IPS-NIHi7 (cell line): Measurements from ENCODE around the gene HSPB6.
A peak's percentile ranks its signal among the peaks of the same experiment; 100 is the strongest.
"Not testable (repeated sequence)": the region's sequence is repeated elsewhere in the genome, so short reads cannot be mapped to it uniquely, and the experiment has no call there.

ENCODE experiments used
- DNase-seq: peaks from one replicate; pipeline ENCODE4 v3.0.0; 2012; ENCODE audit warnings: mixed read lengths; ENCODE audit errors: extremely low spot score

Gene HSPB6

GRCh38 chr19:35731779-35732405, 24.9 kb downstream of the HSPB6 start:
- DNase-seq: no peak

- DNase-seq: no peak
These were observed 25.5 kb downstream of the HSPB6 start for GRCh38 chr19:35731353-35731752.

GRCh38 chr19:35730326-35730725, 26.5 kb downstream of the HSPB6 start:
- DNase-seq: no peak

- DNase-seq: no peak
These were observed 27.1 kb downstream of the HSPB6 start for GRCh38 chr19:35729763-35730162.

- no peak for DNase-seq
These were observed 27.8 kb downstream of the HSPB6 start for GRCh38 chr19:35729021-35729420.

GRCh38 chr19:35727956-35728706, 28.7 kb downstream of the HSPB6 start:
- no peak for DNase-seq

GRCh38 chr19:35727053-35727955, 29.5 kb downstream of the HSPB6 start:
- no peak for DNase-seq

DNA sequence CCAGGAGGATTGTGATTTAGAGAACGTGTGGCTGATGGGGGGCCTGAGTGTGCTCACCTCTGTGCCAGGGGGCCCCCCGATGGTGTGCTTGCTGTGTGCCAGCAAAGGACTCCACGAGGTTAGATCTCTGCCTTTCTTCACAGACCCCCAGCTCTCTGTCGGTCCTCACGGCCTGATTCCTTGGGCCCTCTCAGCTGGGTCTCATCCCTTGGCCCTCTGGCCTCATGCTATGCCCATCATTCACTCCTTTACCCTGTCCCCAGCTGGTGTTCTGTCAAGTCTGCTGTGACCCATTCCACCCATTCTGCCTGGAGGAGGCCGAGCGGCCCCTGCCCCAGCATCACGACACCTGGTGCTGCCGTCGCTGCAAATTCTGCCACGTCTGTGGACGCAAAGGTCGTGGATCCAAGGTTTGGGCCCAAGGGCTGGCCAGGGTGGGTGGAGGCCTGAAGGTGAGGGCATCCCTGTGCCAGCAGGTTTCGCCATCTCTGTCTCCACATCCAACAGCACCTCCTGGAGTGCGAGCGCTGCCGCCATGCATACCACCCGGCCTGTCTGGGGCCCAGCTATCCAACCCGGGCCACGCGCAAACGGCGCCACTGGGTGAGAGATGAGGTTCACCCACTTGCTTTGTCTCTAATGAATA, 31.5 kb downstream of the HSPB6 start:
- no peak for DNase-seq

DNA sequence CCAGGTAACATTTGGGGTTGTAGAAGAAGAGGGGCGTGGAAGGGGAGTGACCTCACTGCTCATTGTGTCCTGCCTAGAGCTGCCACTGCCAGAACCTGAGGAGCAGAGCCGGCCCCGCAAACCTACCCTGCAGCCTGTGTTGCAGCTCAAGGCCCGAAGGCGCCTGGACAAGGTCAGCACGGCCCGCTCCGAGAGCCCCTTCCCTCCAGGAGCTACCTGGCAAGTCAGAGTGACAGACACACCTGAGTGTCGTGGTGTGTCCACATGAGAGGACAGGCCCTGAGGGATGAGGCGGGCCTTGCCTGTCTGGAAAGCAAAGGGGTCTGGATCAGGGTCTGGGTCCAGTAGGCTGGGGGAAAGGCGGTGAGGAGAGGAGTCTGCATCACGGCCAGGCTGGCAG, 32.3 kb downstream of the HSPB6 start:
- no peak for DNase-seq

DNA sequence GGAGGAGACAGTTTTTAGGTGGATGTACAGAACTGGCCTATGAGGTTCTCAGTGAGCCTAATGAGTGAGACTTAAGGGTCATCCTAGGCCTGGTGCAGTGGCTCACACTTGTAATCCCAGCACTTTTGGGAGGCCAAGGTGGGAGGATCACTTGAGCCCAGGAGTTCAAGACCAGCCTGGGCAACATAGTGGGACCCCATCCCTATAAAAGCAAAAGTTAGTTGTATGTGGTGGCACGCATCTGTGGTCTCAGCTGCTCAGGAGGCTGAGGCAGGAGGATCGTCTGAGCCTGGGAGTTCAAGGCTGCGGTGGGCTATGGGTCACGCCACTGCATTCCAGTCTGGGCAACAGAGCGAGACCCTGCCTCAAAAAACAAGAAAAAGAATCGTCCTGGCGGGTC, 32.7 kb downstream of the HSPB6 start:
- DNase-seq: not testable (repeated sequence)

GRCh38 chr19:35723671-35724070, 33.2 kb downstream of the HSPB6 start:
- DNase-seq: no peak

- no peak for DNase-seq
These were observed 33.9 kb downstream of the HSPB6 start for GRCh38 chr19:35722897-35723296.

DNA sequence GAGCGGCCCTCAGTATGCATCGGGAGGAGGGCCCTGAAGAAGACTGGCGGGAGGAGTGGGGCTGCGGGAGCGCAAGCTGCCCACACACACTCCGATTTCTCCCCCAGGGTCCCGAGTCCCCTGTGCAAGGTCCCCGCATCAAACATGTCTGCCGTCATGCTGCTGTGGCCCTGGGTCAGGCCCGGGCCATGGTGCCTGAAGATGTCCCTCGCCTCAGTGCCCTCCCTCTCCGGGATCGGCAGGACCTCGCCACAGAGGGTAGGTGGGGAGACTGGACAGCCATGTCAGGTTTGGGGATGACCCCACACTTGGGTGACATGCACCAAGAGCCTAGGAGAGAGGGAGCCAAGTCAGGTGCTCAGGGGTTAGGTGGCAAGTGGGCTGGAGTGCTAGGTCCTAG, 34.4 kb downstream of the HSPB6 start:
- no peak for DNase-seq

GRCh38 chr19:35721374-35721773, 35.5 kb downstream of the HSPB6 start:
- no peak for DNase-seq

DNA sequence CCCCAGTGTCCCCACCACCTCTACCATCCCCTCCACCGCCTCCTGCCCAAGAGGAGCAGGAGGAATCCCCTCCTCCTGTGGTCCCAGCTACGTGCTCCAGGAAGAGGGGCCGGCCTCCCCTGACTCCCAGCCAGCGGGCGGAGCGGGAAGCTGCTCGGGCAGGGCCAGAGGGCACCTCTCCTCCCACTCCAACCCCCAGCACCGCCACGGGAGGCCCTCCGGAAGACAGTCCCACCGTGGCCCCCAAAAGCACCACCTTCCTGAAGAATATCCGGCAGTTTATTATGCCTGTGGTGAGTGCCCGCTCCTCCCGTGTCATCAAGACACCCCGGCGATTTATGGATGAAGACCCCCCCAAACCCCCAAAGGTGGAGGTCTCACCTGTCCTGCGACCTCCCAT, 36.2 kb downstream of the HSPB6 start:
- no peak for DNase-seq

DNA sequence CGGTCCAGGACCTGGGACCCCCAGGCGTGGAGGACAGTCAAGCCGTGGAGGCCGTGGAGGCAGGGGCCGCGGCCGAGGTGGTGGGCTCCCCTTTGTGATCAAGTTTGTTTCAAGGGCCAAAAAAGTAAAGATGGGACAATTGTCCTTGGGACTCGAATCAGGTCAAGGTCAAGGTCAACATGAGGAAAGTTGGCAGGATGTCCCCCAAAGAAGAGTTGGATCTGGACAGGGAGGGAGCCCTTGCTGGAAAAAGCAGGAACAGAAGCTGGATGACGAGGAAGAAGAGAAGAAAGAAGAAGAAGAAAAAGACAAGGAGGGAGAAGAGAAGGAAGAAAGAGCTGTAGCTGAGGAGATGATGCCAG, 36.7 kb downstream of the HSPB6 start:
- no peak for DNase-seq

- DNase-seq: no peak
These were observed 37.2 kb downstream of the HSPB6 start for GRCh38 chr19:35719402-35720162.

GRCh38 chr19:35718345-35719041, 38.3 kb downstream of the HSPB6 start:
- peak; percentile 35 for DNase-seq

DNA sequence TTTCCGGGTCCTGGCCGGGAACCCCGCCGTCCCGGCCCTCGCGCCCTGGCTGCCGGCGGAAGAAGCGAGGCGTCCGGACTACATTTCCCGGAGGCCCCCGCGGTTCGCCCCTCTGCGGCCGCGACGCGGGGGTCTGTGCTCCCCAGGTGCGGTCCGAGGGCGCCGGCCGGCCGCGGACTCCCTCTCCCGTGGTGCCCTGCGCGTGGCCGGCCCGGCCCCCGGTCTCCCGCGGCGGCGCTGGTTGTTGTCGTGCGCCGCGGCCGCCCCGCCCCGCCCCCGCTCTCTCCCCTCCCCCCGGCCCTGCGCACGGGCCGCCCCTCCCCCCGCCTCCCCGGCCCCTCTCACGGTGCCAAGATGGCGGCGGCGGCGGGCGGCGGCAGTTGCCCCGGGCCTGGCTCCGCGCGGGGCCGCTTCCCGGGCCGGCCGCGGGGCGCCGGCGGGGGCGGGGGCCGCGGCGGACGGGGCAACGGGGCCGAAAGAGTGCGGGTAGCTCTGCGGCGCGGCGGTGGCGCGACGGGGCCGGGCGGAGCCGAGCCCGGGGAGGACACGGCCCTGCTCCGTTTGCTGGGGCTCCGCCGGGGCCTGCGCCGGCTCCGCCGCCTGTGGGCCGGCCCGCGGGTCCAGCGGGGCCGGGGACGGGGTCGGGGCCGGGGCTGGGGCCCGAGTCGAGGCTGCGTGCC, 39.0 kb downstream of the HSPB6 start, which contains the start of gene KMT2B:
Gene KMT2B (plus strand): TSS at position 339 of the 680 bp plus-strand sequence. CDS start 16 bp downstream, at position 355.
- peak; percentile 98 for DNase-seq
